GM12874 (cell line): Measurements from ENCODE around the gene PPP1R1B.

Experiments
- CTCF ChIP-seq: IDR thresholded peaks from 2 replicates; pipeline ENCODE4 v1.5.1; 2011; ENCODE audit warnings: low read depth, mild to moderate bottlenecking, control low read depth, low read length, moderate library complexity; ENCODE audit not compliant: insufficient read depth

The PPP1R1B gene

GRCh38 chr17:39677542-39678339 lies 51.0 kb downstream of the PPP1R1B start:
- no peak for TF ChIP-seq CTCF

GRCh38 chr17:39678340-39679116 lies 51.8 kb downstream of the PPP1R1B start:
- TF ChIP-seq CTCF: no peak

- no peak for TF ChIP-seq CTCF
Observed at GRCh38 chr17:39679521-39680192, 52.9 kb downstream of the PPP1R1B start.

GRCh38 chr17:39683295-39683939 lies 56.7 kb downstream of the PPP1R1B start:
- TF ChIP-seq CTCF: no peak

- TF ChIP-seq CTCF: no peak
Observed at GRCh38 chr17:39684369-39685192, 57.8 kb downstream of the PPP1R1B start.
